Hypothalamus (tissue), 51 donors: ENCODE measurements around the gene CDHR4.

Experiments used
- DNase-seq, 51 donors: peaks; one replicate each; lab custom pipeline; 2025; lab: John Stamatoyannopoulos, UW

CDHR4 gene

GRCh38 chr3:49804141-49805041 lies 4.7 kb upstream of the CDHR4 start:
- peak in 2 of 51 donors; percentile 12 to 34 for DNase-seq

GRCh38 chr3:49803465-49804140 lies 3.9 kb upstream of the CDHR4 start:
- DNase-seq, result peak in 10 of 51 donors; percentile 14 to 54 (median 46)

- peak in 50 of 51 donors; percentile 41 to 90 (median 78) for DNase-seq
Observed at GRCh38 chr3:49802719-49803464, 3.2 kb upstream of the CDHR4 start, which contains the start of gene INKA1. Gene INKA1, plus strand, starts transcription at chr3:49803261. Its CDS starts 132 bp downstream, at chr3:49803393.

DNA sequence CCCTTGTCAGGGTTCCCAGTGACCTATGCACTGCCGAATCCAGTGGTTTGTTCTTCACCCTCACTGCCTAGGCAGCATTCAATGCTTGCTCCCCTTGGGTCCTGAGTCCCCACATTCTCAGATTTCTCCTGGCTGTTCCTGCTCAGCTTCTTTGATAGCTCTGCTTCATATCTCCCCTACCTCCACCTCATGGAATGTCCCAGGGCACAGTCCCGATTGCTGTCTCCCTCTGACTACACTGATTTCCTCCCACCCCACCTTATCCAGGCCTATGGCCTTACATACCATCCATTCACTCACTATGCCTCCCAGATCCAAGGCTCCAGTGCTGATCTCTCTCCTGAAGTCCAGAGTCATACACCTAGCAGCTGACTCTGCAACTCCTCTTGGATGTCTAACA lies 1.5 kb upstream of the CDHR4 start:
- no peak for DNase-seq

- no peak for DNase-seq
Observed at GRCh38 chr3:49799105-49799504, 568 bp downstream of the CDHR4 start.

DNA sequence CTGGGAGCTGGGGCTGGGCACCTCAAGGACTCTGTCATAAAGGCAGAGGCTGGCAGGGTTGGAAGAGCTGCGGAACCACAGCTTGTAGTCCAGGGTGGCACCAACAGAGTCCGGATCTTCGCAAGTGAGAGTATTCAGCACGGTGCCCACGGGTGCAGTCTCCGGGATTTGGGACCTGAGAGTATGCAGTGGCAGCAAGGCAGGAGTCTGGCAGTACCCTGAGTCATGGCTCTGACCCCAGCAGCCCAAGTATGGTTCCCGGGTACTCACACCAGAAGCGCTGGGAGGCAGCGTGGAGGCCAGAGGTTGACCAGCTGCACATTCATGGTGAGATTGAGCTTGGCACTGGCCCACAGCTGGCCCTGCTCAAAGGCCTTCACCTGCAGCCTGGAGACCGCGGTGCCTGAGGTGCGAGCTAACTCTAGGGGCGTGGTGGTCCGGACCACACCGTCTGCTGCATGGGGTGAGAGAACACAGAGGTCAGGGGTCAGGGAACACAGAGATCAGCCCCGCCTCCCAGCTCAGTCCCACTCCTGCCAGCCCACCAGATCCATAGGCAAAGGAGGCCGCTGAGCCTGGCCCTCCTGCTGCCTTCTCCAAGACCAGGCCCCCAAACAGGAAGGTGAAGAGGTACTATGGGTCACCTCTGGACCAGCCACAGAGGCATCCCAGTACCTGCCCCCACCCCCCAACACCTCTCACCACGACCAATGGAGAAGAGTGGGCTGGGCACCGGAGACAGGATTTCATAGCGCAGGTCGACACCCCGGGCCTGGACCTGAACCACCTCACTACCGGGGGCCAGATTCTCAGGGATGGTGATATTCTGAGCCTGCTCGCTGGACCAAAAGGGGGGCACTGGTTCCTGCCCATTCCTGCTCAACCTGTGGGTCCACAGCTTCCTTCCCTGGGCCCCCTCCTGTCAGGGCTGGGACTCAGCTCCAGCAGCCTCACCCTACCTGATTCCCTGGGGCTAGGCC lies 4.5 kb downstream of the CDHR4 start:
- DNase-seq, result no peak

- DNase-seq, result no peak
Observed at GRCh38 chr3:49794431-49794830, 5.2 kb downstream of the CDHR4 start.

DNA sequence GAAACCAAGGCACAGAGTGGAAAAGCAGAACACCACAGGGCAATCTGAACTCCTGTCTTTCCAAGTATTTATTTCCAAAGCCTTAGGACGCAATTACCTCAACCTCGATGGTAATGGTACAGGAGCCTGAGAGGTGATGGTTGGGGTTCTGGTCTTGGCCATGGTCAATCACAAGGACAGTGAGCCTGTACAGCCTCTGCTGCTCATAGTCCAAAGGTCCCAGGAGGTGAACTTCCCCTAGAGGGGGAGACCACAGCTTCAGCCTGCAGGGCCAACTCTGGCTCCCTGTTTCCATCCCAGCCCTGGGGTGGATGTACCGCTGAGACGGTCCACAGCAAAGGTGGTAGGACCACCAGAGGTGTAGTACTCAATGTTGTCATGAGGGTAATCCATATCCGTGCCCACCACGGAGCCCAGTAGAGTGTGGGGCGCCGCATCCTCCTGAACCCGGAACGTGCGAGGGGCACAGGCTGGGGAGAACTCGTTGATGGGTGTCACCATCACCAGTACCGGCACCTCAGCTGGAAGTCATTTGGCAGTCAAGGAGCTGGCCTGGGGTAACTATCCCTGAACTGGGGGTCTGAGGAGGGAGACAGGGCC lies 6.1 kb downstream of the CDHR4 start:
- no peak for DNase-seq

DNA sequence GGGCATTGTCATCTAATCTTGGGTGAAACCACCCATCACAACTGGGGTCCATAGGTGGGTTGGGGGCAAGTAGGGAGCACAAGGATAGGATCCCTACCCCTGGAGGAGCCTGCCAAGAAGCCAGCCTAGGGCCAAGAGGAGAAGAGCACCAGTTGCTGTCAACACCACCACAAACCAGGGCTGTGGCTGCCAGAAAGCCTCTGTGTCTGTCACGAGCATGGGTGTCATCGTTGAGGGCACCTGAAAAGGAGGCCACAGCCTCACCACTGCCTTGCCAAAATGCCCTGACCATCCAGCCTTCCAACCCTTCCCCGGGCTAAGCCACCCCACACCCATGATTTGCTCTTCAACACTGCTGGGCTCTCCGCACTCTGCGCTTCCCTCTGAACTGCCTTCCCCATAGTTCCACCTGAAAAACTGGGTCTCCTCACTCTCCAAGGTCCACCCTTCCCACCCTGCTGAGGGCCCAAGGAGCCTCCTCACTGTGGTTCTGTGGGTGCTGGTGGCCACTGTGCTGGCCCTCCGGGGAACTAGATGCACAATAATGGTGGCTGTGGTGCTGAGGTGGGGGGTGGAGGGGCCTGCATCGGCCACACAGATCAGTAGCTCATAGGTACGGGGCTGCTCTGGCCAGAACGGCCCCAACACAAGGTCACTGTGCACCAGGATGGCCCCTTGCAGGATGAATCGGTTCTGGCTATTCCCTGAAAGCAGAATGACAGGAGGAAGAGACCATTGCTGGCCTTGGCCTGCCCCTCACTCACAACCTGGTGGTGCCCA lies 7.1 kb downstream of the CDHR4 start:
- DNase-seq, result no peak

DNA sequence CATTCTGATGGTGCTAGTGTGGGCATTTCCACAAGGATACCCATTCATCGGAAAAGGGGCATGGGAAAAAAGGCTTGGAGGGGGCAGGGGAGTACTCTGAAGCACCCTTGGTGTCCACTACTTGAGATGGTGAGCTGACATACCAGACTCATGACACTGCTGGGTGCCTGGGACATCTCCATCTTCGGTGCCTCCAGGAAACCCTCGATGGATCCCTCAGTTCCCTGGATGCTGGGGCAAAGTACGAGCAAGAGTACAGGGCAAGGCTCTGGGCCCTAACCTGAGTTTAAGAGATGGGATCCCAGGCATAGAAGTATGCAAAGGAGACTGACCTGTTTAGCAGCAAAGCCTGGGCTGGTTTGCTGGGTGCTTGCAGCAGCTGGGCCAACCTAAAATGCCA lies 8.1 kb downstream of the CDHR4 start:
- no peak for DNase-seq

DNA sequence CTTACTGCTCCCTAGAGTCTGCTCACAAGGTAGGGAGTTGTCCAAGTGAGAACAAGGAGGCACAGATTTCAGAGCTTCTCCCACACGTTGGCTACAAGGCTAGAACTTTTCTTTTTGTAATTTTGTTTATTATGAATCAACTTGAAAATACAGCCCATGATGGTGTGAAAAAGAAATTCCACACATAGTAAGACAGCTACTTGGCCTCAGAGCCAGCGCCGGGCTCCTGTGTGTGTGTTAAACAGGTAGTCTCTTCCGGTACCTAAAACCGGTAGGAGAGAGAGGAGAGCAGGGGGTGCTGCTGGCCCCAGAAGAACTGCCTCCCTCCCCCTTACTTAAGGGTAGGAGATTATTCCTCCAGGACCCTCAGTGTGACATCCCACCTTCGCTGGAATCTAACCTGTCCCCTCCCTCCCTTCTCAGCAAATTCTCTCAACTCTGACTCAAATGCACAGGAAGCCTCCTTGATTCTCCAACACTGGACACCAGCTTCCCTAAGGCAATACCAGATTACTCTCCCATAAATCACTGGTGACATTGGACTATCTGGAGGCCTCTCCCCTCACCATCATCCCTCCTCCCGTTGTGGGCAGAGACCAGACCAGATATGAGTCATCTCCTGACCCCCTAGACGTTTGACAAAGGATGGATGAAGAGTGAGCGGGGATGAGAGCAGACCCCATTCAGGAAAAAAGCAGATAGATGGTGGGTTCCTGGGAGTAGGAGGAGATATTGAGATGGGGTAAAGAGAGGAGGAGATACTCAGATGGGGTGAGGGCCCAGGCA lies 8.9 kb downstream of the CDHR4 start:
- no peak for DNase-seq

DNA sequence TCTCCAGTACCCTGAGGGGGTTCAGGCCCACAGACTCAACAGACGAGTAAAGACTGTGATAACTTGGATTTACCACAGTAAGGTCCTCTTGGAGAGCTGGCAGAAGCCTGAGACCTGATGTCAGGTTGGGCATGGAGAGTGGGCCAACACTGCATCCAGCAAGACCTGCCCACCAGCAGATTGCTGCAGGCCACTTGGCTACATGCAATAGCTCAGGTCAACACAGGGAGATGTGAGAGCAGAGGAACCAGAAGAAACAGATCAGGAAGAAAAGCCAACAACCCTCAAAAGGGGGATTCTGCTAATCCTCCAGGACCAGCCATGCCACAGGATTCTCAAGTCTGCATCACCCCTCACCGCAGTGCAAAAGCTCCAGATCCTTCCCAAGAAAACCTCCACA lies 11.6 kb downstream of the CDHR4 start:
- DNase-seq, result no peak

- no peak for DNase-seq
Observed at GRCh38 chr3:49787536-49787935, 12.1 kb downstream of the CDHR4 start.

GRCh38 chr3:49787182-49787464 lies 12.6 kb downstream of the CDHR4 start:
- DNase-seq, result no peak

DNA sequence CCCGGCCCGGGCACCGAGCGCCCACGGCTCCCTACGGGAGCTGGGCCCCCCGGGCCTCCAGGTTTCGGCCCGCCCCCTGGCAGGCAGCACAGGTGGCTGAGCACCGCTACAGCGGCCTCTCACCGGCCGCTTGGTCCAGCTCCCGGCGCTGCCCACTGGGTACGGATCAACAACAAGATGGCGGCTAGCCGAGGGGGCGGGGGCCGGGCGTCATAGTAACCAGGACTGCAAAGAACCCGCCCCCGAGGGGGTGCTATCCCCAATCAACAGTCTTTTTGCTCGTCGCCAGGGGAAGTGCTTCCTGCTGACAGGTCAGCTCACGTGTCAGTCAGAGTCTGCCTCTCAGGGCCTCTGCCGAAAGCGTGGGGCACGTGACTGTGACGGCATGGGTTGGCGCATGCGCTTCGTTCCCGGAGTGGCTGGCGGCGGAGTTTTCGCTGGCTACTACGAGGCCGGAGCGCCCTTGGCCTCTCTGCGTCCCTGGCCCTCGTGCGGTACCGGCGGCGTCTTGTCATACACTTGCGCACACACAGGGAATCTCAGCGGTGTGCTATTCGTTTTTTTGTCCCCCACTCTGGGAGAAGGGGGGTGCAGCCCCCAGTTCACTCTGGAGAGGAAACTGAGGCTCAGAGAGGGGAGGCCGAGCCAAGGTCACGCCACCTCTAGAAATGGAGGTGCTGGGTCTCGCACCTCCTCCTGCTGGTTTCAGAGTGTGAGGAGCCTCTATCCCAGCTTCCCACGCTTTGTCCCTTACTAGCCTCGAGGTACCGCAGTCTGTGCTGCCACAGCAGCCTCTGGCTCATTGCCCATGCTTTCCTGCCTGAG lies 13.1 kb downstream of the CDHR4 start, which contains the start of gene IP6K1:
IP6K1 (minus strand) TSS at position 186 of the 825 bp plus-strand sequence. CDS start 38,502 bp downstream, outside the sequence.
- peak; percentile 92 to 100 (median 99) for DNase-seq

GRCh38 chr3:49785565-49786356 lies 13.9 kb downstream of the CDHR4 start:
- peak in 9 of 51 donors; percentile 48 to 75 (median 65) for DNase-seq
